ENCODE measurements around the gene PIP5K1C. TPM values are rescaled to one million over a fixed set of nuclear protein-coding genes. Genes with fewer than 3 reads are reported as not detected.
A peak's percentile ranks its signal among the peaks of the same experiment; 100 is the strongest.

The PIP5K1C gene
- total and polyA plus RNA-seq, 8 donors = 8.6 to 164 (median 25.6) TPM

- peaks cover 30 to 64% (median 43%) of the 10 kb centered on the region in 4 donors for H3K4me1 ChIP-seq
- no peaks in the 10 kb centered on the region for H3K27me3 ChIP-seq
- intact Hi-C loops (cut with DNase I; ENCODE audit: low total_unique reads) = no loop called here
- WGBS, 5 donors = 94 to 97% (median 95%) methylated on average over 30 to 34 of the region's 34 CpGs
- peak overlapping the region in 4 of 5 donors; percentile 89 to 97 (median 96) for H3K27ac ChIP-seq
- no peaks in the 10 kb centered on the region for H3K9me3 ChIP-seq
- DNase-seq = no peak
- TF ChIP-seq EP300 (IDR thresholded peaks at IDR 0.05) = no peak
- TF ChIP-seq POLR2AphosphoS5 (IDR thresholded peaks at IDR 0.05) = no peak
- TF ChIP-seq CTCF (IDR thresholded peaks at IDR 0.05) = no peak
- no peak for TF ChIP-seq POLR2A (IDR thresholded peaks at IDR 0.05)
- H3K36me3 ChIP-seq = peaks cover 0 to 13% (median 2%) of the 10 kb centered on the region in 4 donors
- H3K4me3 ChIP-seq = no peak overlapping the region
Observed at GRCh38 chr19:3673506-3674439, 26.5 kb downstream of the PIP5K1C start.

GRCh38 chr19:3672993-3673392 lies 27.3 kb downstream of the PIP5K1C start:
- no peak for DNase-seq

GRCh38 chr19:3672575-3672948 lies 27.7 kb downstream of the PIP5K1C start:
- peaks cover 0 to 13% (median 3%) of the 10 kb centered on the region in 4 donors for H3K36me3 ChIP-seq
- no peaks in the 10 kb centered on the region for H3K9me3 ChIP-seq
- H3K4me1 ChIP-seq = peaks cover 36 to 76% (median 53%) of the 10 kb centered on the region in 4 donors
- no peak overlapping the region for H3K4me3 ChIP-seq
- TF ChIP-seq CTCF (IDR thresholded peaks at IDR 0.05) (no peak), POLR2A (IDR thresholded peaks at IDR 0.05) (no peak), EP300 (IDR thresholded peaks at IDR 0.05) (no peak), POLR2AphosphoS5 (IDR thresholded peaks at IDR 0.05) (no peak)
- H3K27me3 ChIP-seq = no peaks in the 10 kb centered on the region
- WGBS, 5 donors = 78 to 95% (median 90%) methylated on average over 7 to 8 of the region's 8 CpGs
- DNase-seq = no peak
- intact Hi-C loops (cut with DNase I; ENCODE audit: low total_unique reads) = no loop called here
- peak overlapping the region in 4 of 5 donors; percentile 89 to 97 (median 96) for H3K27ac ChIP-seq

More at GRCh38 chr19:3672993-3673392, 27.3 kb downstream of the PIP5K1C start:
- Histone ChIP-seq H3K27me3 (no peaks in the 10 kb centered on the region), H3K4me3 (no peak overlapping the region), H3K27ac (peak overlapping the region in 4 of 5 donors; percentile 89 to 97 (median 96)), H3K9me3 (no peaks in the 10 kb centered on the region), H3K4me1 (peaks cover 36 to 71% (median 49%) of the 10 kb centered on the region in 4 donors), H3K36me3 (peaks cover 0 to 13% (median 2%) of the 10 kb centered on the region in 4 donors)
- 84 to 93% (median 91%) methylated on average over 13 of the region's 13 CpGs for WGBS, 5 donors
- intact Hi-C loops (cut with DNase I; ENCODE audit: low total_unique reads) = no loop called here
- TF ChIP-seq CTCF (IDR thresholded peaks at IDR 0.05) = no peak
- TF ChIP-seq POLR2AphosphoS5 (IDR thresholded peaks at IDR 0.05) = no peak
- no peak for TF ChIP-seq EP300 (IDR thresholded peaks at IDR 0.05)
- no peak for TF ChIP-seq POLR2A (IDR thresholded peaks at IDR 0.05)

- peak overlapping the region; percentile 22 to 39 (median 33) for H3K4me3 ChIP-seq
Observed at GRCh38 chr19:3671680-3672574, 28.3 kb downstream of the PIP5K1C start.

More at GRCh38 chr19:3671680-3672574, 28.3 kb downstream of the PIP5K1C start:
- no peak for TF ChIP-seq CTCF (IDR thresholded peaks at IDR 0.05)
- no peak for TF ChIP-seq POLR2A (IDR thresholded peaks at IDR 0.05)
- no peak for TF ChIP-seq EP300 (IDR thresholded peaks at IDR 0.05)
- no peak for TF ChIP-seq POLR2AphosphoS5 (IDR thresholded peaks at IDR 0.05)
- intact Hi-C loops (cut with DNase I; ENCODE audit: low total_unique reads) = no loop called here
- Histone ChIP-seq H3K9me3 (no peaks in the 10 kb centered on the region), H3K4me1 (peaks cover 36 to 81% (median 55%) of the 10 kb centered on the region in 4 donors), H3K27me3 (no peaks in the 10 kb centered on the region), H3K27ac (peak overlapping the region; percentile 82 to 97 (median 95)), H3K36me3 (peaks cover 0 to 18% (median 6%) of the 10 kb centered on the region in 4 donors)
- WGBS, 5 donors = 51 to 65% (median 60%) methylated on average over 37 to 40 of the region's 40 CpGs
- peak in 1 of 2 donors; percentile 60 for DNase-seq
